Right ventricle myocardium inferior (tissue), 1 donor: ENCODE measurements around the gene FHIT. TPM values are rescaled to one million over a fixed set of nuclear protein-coding genes. Genes with fewer than 3 reads are reported as not detected.
"Not testable (repeated sequence)": the region's sequence is repeated elsewhere in the genome, so short reads cannot be mapped to it uniquely, and the experiment has no call there.

Experiments
- ATAC-seq: fragments of 200-7000 bp; cut with Tn5 transposase; one replicate; pipeline ENCODE4 v1.9.1; 2020; ENCODE audit warnings: mild to moderate bottlenecking, moderate library complexity
- DNase-seq: peaks from one replicate; pipeline ENCODE4 v3.0.0; 2021; ENCODE audit errors: missing footprints
- intact Hi-C: fragments of 100-400 bp; cut with DNase I; formaldehyde crosslinking; loops from one replicate; pipeline ENCODE4 v1.11.0; 2022
- total RNA-seq: library from RNA; stranded (reverse); fragmentation: NEBNext Ultra II Directional; extraction: Animal tissue kit (Norgen Biotek cat#: 25700); gene quantifications from one replicate; pipeline ENCODE4 v1.2.1, GENCODE V29; 2021
- donor health status: DM: no; HTN: yes; CAD: no; lungs with severe emphysema.

FHIT gene
- total RNA-seq, 1 donor from 2014 or later = 24.5 TPM

DNA sequence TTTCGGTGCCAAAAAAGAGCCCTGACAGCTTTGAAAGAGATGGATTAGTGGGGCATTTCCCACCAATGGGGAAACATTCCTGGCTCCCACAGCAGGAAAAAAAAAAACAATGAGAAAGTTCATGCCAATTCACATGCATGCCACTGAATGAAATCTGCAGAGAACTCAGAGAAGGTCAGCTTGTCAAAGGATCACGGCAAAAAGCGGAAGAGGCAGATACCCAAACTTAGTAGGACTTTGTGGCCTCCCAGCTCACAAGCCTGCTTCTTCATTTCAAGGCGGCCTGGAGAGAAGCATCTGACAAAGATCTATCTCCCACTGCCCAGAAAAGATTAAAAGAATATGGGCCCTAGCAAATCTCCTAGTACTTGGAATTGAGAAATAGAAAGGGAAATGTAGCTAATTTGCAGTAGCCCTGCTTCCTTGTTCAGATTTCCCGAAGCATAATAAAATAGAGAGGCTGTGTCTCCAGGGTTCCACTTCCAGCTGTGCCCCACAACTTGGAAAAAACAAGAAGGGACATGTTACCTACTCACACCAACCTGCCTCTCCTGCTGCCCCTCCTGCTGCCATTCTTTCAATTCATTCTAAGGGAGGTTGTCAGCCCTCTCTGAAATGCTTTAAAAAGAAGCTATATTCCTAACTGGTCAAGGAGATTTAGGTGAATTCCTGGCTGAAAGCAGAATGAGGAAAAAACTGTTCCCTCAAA lies 170.4 kb downstream of the FHIT start:
- DNase-seq (no peak), ATAC-seq (no peak)
- intact Hi-C loops = no loop called here

DNA sequence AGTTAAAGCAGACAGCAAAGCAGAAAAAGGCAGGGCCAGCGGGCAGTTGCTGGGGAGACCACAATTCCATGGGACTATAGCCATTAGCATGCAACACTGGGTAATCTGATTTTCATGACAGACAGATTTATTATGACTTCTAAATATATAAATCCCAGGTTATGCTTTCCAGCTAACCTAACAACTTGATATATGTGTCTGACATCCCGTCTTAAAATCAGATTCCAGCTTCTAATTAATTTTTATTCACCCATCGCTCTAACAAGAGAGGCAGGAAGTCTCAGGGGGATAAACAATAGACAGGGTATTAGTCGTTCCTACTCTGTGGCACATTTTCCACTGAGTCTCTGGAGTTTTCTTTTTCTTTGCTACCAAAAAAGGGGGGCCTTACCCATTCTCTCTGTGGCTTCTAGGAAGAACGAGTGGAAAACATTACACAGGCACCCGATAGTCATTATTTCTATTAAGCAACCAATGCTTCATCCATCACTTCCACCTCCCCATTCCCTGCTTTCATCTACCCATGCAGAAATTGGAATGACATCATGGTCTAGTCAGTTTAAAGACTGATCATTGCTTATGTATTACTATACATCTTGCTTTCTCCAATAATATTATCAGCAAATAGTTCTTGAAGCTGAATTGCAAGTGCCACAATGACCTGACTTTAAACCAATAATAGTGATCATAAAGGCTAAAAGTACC lies 173.1 kb downstream of the FHIT start:
- intact Hi-C loops = no loop called here
- ATAC-seq (no peak), DNase-seq (no peak)

DNA sequence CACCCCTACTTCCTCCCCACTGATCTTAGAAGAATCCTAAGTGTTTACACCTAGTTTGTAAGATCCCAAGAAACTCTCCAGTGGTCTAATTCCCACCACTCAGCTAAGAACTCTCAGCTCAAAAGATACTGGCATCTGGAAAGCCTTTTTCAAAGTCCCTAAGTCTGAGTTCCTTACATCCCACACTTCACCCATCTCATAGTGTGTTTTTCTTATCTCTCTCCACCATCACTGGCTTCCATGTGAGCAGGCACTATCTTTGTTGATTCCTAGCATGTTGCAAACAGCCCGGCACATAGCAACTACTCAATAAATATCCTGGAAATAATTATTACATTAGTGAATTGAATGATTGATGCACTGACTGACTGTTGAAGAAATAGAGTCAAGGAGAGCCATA lies 173.7 kb downstream of the FHIT start:
- intact Hi-C loops = no loop called here
- no peak for ATAC-seq
- no peak for DNase-seq

DNA sequence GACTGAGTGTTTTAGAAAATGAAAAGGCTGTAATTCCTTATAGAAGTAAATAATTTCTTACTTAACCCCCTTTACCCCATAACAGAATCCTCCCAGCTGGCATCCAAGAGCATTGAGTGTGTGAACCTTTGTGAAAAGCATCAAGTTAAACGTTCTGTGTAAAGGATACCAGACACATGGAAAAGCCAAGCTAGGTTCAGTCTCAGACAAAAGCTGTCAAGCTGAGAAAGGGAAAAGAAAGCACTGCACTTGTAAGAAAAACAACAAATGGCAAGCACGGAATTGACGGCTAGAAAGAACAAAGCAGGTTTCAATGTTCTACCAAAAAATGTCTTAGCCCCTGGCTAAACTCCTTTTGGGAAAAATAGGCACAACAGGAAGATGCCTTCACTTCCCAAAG lies 176.5 kb downstream of the FHIT start:
- intact Hi-C loops = no loop called here
- DNase-seq (no peak), ATAC-seq (no peak)

DNA sequence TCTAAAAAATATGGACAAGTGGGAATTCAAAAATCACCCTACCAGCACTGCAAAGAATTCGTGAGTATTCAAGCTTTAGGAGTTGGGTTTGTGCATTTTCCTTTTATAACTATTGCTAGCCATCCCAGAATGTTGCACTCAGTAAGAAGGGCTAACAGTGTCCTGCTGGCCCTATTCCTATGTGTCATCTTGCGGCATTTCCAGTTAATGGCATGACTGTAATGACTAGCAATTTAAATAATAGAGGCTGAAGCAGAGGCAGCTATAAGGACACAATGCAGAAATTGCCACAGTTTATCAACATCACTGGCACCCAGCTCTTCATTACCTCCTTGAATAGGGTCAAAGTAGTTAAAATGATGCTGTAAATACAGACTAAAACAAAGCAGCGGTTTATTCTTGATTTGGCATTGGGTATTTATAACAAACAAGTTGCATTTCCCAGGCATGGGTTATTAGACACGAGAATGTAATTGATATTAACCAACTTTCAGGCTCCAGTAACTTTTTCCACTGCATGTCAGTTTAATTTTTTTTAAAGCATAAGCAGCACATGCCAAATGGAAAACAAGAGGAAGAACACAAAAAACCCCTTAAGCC lies 177.6 kb downstream of the FHIT start:
- ATAC-seq (no peak), DNase-seq (no peak)
- intact Hi-C loops = no loop called here

DNA sequence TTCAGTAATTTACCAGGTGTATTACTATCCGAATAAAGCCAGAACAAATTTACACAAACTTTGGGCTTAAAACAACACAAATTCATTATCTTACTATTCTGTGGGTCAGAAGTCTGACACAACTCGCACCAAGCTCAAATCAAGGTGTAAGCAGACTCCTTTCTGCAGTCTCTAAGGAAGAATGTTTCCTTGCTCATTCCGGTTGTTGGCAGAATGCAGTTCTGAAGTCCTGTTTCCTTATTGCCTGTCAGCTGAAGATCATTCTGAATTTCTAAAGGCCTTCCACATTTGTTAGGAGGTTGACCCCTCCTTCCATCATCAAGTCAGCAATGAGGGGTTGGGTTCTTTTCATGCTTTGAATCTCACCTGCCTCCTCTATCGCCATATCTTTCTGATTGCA lies 183.2 kb downstream of the FHIT start:
- ATAC-seq = no peak
- no peak for DNase-seq
- intact Hi-C loops = no loop called here

DNA sequence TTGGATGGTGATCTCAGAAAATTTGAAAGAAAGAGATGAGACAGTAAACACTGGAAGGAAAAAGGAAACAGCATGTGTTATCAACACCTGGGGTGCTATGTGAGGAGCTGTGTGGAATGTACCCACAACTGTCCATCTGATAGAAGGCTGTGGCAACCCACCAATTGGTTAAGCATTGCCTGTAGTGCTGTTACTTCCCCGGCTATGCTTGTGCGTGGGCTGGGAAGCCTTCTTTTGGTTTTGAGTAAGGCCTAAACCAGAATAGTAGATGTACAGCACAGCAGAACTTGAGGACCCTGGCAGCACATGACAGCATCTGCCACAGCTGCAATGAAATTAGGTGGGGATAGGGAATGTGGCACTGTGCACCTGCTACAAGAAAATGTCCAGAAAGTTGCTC lies 184.5 kb downstream of the FHIT start:
- DNase-seq (no peak), ATAC-seq (no peak)
- intact Hi-C loops = no loop called here

DNA sequence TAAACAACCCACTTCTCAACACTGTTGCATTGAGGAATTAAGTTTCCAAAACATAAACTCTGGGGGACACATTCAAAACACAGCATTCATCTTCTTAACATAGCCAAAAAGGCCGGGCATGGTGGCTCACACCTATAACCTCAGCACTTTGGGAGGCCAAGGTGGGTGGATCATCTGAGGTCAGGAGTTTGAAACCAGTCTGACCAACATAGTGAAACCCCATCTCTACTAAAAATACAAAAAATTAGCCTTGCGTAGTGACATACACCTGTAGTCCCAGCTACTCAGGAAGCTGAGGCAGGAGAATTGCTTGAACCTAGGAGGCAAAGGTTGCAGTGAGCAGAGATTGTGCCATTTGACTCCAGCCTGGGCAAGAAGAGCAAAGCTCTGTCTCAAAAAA lies 185.0 kb downstream of the FHIT start:
- DNase-seq, ATAC-seq, intact Hi-C loops: not testable (repeated sequence)

DNA sequence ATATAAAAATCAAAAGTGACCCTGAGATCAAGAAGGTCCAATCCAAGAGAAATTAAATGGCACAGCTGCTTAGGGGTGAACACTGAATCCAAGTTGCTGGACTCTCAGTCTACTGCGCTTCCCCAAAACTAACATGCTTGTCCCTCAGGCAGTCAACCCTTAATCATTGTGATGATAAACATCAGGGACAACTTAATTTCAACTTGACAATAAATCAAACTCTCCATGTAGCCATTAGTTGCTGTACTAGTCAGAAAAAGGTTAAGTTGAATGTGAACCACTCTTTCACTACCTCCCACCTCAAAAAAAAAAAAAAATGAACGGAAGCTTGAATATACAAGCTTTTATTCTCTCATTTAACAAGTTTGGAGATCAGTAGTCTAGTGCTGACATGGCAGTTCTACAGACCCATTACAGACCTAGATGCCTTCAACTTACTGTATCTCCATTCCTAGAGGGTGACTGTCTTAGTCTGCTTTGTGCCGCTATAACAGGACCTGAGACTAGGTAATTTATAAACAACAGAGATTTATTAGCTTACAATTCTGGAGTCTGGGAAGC lies 185.7 kb downstream of the FHIT start:
- no peak for DNase-seq
- intact Hi-C loops = no loop called here
- ATAC-seq = no peak

DNA sequence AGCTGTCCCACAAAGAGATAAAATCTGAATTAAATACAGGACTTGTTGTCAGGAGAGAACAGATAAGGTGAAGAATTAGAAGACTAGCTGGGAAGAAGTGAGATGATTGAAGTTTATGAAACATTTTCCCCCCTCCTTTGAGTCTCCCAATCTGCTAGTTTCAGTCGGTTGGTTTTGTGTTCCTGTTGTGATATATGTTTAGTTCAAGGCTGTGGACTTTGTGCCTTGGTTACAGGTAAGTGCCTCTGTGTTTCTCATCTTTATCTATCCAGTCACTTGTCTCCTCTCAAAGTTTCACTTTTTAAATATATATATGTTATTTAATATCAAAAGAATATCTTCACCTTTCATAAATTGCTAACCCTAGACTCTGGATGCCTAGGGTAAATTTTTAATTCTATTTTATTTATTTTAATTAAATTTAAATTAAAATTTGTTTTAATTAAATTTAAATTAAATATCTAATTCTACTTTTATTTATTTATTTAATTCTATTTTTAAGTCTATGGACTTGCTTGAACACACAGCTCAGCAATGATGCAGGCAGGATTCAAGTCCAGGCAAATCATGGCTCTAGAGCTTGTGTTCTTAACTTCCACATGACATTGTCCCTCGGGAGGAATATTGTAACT lies 190.0 kb downstream of the FHIT start:
- intact Hi-C loops = no loop called here
- DNase-seq = no peak
- ATAC-seq = no peak

DNA sequence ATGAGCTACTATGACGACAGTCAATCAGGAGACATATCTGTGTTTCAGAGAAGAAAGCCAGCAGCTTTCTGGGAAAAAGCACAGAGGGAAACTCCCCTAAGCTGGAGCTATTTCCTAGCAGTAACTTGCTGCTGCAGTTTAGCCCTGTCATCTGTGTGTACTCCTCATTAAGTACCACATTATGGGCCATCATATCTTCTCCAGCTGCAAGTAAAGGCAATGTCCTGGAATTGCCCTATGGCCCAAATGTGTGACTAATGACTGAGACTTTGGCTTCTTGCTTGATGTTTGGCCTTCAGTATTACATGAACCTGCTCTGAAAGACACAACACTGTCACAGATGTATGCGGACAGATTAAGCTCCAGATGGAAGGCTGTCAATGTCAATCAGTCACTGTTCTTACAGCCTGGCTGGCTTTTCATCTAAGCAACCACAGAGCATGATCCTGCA lies 190.8 kb downstream of the FHIT start:
- intact Hi-C loops = no loop called here
- DNase-seq (no peak), ATAC-seq (no peak)

DNA sequence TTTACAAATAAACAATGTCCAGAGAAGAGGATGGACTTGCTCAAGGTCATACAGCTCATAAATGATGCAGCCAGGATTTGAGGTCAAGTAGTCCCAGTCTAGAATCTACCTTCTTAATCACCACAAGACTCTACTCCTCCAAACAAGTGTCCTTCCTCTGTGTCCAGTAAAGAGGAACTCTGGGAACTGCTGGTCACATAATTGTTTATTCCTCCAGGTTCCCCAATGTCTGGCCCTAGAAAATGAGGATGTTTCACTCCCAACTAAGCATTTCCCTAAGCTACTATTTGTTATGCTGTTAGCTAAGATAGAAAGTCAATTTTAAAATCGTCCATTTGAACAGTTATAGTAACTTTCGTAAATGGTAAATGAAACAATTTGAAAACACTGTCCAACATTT lies 192.4 kb downstream of the FHIT start:
- intact Hi-C loops = no loop called here
- no peak for ATAC-seq
- DNase-seq = no peak

DNA sequence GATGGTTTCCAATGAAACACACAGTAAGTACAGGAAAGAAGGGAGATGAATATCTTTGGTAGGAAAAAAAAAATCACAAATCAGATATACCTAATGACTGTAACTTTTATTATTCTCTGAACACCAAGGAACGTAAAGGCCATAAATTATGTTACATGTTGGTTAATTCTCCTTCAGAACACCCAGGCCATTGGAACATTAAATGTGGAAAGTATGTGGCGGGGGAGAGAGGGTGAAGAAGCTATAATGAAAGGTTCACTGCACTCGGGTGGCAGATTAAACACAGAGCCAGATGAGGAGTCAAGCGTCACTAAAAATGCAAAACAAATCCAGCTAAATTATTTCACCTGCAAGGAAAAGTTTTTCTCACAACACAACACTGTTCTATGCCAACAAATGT lies 193.8 kb downstream of the FHIT start:
- intact Hi-C loops = no loop called here
- DNase-seq (no peak), ATAC-seq (no peak)

DNA sequence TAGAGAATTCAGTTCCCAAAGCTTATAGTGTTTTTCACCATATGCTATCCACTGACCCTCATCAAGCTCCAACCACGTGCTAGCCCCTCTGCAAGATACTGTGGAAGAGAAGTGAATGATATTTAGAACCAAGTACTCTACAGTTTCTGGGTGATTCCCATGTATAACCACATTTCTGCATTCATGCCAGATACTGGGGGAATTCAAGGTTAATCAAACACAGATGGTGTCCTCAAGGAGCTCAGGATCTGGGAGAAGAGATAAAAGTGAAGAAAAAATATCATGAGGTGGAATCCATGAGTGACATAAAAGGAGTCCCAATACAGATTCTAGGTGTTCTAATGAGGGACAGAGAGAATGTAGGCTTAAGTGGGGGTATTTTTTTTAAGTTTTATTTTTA lies 195.8 kb downstream of the FHIT start:
- DNase-seq (no peak), ATAC-seq (no peak)
- intact Hi-C loops = no loop called here

DNA sequence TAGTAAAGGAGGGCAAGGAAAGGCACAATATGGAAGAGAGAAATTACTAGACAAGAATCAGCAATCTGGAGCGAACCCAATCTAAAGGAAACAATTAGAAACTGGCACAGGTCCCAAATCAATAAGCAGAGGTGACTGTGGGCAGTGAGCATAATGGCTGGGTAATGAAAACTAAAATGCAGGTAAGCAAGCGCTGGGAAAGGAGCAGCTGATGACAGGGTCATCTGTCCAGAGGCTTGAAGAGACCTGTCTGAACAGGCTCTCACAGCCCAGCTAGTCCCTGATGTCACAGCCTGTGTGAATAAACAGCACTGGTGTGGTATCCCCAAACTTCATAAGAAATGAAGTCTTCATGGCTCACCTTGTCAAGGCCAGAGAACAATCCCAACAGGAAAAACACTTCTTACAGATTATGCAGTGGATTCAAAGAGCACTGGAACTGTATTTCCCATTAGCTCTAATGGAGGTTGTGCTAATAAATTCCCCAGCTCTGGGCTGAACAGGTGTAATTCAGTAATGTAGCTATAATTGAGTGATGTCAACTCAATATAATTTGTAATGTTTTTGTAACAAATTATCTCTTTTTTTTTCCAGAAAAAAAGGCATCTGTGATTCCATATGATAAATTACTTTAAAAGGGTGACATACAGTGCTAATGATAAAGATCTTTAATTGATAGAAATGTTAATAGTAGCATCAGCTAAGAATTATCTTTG lies 197.3 kb downstream of the FHIT start:
- DNase-seq (no peak), ATAC-seq (no peak)
- intact Hi-C loops = no loop called here

DNA sequence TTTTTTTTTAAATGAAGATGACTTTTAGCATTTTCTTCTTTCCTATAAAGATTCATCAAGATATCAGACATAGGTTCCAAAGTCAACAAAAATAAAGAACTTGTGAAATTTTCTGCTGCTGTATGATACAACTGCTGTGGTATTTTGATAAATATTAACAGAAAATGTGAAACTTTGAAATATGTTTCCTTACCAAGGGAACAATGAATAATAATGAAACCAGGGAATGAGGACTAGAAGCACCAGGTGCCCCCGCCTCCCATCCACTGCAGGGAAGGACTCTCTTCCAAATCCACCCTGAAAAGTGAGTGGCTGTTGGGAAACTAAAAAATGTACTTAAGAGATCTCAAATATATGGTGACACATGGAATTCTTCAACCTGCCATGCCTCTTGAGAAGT lies 198.4 kb downstream of the FHIT start:
- DNase-seq (no peak), ATAC-seq (no peak)
- intact Hi-C loops = no loop called here

DNA sequence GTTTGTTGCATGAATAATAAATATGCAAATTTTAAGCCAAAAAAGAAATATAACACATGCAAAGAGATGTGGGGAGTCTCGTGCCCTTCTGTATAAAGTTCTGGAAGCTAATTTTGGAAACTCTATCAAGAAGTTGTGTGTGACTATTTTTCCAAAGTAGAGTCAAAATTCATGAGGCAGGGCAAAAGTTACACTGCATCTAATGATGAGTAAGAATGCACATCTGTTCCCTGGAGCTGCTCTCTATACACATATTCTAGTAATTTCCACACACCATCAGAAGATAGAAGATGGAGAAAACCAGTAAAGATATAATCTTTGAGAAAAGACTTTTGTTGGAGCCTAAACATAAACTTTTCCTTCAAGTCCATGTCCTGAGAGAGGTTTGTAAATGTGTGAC lies 199.6 kb downstream of the FHIT start:
- no peak for ATAC-seq
- intact Hi-C loops = no loop called here

DNA sequence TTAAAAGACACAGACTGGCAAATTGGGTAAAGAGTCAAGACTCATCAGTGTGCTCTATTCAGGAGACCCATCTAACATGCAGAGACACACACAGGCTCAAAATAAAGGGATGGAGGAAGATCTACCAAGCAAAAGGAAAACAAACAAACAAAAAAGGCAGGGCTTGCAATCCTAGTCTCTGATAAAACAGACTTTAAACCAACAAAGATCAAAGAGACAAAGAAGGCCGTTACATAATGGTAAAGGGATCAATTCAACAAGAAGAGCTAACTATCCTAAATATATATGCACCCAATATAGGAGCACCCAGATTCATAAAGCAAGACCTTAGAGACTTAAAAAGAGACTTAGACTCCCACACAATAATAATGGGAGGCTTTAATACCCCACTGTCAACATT lies 206.1 kb downstream of the FHIT start:
- ATAC-seq, intact Hi-C loops, DNase-seq: not testable (repeated sequence)

More for the DNA sequence above, 199.6 kb downstream of the FHIT start:
- DNase-seq = no peak

DNA sequence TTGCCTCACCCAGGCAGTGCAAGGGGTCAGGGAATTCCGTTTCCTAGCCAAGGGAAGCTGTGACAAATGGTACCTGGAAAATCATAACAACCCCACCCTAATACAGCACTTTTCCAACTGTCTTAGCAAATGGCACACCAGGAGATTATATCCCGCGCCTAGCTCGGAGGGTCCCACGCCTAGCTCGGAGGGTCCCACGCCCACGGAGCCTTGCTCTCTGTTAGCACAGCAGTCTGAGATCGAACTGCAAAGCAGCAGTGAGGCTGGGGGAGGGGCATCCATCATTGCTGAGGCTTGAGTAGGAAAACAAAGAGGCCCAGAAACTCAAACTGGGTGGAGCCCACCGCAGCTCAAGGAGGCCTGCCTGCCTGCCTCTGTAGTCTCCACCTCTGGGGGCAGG lies 208.1 kb downstream of the FHIT start:
- DNase-seq (peak; percentile 57), ATAC-seq (no peak)
- intact Hi-C loops = no loop called here
